Stimulated activated CD8-positive, alpha-beta memory T cell treated with anti-CD3 and anti-CD28 coated beads, Interleukin-4, amount 100 ng/mL, for 24 hours (primary cell): ENCODE measurements around the gene LDHD.
A peak's percentile ranks its signal among the peaks of the same experiment; 100 is the strongest.
"Not testable (repeated sequence)": the region's sequence is repeated elsewhere in the genome, so short reads cannot be mapped to it uniquely, and the experiment has no call there.

Experiments
- DNase-seq: peaks from one replicate; pipeline ENCODE4 v3.0.0-alpha.2; 2020; ENCODE audit warnings: low read depth

LDHD gene

GRCh38 chr16:75116081-75116910 is at the start of gene LDHD:
Gene LDHD (minus strand): TSS chr16:75116780. CDS start chr16:75116720, 60 bp downstream.
- no peak for DNase-seq

DNA sequence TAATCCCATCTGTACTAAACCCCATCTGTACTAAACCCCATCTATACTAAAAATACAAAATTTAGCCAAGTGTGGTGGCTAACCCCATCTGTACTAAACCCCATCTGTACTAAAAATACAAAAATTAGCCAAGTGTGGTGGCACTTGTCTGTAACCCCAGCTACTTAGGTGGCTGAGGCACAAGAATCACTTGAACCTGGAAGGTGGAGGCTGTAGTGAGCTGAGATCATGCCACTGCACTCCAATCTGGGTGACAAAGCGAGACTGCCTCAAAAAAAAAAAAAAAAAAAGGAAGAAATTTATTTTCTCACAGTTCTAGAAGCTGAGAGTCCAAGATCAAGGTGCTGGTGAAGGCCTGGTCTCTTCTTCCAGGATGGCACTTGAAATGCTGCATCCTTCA is 43.8 kb upstream of the LDHD start:
- DNase-seq: no peak

DNA sequence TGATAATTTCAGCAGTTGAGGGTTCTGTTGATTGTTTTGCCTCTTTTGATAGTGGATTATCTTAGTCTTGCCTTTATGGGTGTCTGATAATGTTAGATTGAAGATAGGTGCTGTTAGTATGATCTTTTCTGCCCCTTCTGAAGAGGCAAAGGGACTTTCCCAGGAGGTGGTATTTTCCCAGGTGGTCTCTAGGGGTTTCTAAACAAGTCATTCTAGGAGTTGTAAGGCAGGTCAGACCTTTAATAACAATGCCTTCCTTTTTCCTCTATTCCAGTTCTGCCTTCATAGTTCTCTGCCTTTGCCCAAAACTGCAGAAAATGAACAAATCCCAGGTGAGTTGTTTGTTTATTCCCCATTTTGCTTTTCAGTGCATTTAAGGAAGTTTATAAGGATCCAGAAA is 36.1 kb upstream of the LDHD start:
- no peak for DNase-seq

GRCh38 chr16:75151798-75152197 is 35.2 kb upstream of the LDHD start:
- DNase-seq: no peak

DNA sequence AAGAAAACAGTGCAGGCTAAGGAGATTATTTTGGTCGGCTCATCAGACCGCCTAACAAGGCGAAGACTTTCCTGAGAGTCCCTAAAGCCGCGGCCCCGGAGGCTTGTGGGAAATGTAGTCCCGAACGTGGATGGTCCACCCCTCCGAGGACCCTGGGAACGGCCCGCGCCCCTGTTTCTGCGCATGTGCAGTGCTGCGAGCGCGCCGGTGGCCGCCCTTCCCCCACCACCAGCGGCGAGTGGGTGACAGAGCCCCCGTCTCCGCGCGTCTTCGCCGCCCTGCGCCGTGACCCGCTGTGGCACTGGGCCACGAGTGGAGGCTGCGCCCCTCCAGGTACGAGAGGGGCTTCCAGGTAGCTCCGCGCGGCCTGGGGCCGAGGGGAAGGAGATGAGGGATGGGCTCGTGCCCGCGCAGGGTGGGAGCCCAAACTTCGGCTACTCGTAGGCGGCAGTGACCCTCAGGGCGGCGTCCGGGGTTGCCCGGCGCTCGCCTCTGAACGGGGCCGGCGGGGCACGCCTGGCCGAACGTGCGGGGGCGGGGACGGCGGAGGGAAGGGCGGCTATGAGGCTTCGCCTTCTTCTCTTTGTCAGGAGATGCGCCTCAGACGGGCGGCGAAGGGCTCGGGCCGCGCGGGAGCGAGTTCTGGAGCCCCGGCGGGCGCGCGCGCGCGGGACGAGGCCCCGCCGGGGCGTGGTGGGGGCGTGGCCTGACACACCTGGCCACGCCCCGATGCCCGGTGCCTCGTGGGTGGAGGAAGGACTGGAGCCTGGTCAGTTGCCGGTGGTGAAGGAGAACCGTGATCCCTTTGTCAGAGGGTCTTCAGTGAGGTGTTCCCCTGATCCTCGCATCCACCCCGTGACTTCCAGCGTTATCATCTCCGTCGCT is 32.0 kb upstream of the LDHD start, which contains the start of gene ZFP1:
Gene ZFP1, plus strand, starts transcription at position 214 of the 885 bp plus-strand sequence. CDS start 4,428 bp downstream, outside the sequence.
- DNase-seq: peak; percentile 91

- DNase-seq: no peak
Measured at GRCh38 chr16:75147968-75148310, 31.4 kb upstream of the LDHD start.

- DNase-seq: no peak
Measured at GRCh38 chr16:75143941-75144340, 27.4 kb upstream of the LDHD start.

DNA sequence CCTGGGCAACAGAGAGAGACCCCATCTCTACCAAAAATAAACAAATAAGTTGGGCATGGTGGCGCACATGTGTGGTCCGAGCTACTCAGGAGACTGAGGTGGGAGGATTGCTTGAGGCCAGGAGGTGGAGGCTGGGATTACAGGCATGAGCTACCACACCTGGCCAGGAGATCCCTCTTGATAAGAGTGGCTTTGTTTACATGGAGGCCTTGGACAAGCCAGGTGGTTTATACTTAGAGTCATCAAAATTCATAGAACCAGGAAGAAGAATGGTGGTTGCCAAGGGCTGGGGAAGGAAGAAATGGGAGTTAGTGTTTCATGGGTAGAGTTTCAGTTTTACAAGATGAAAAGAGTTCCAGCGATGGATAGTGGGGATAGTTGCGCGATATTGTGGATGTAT is 22.9 kb upstream of the LDHD start:
- no peak for DNase-seq

- no peak for DNase-seq
Measured at GRCh38 chr16:75138636-75139035, 22.1 kb upstream of the LDHD start.

- no peak for DNase-seq
Measured at GRCh38 chr16:75138233-75138632, 21.7 kb upstream of the LDHD start.

- no peak for DNase-seq
Measured at GRCh38 chr16:75131081-75131480, 14.5 kb upstream of the LDHD start.

- no peak for DNase-seq
Measured at GRCh38 chr16:75130150-75130771, 13.7 kb upstream of the LDHD start.

DNA sequence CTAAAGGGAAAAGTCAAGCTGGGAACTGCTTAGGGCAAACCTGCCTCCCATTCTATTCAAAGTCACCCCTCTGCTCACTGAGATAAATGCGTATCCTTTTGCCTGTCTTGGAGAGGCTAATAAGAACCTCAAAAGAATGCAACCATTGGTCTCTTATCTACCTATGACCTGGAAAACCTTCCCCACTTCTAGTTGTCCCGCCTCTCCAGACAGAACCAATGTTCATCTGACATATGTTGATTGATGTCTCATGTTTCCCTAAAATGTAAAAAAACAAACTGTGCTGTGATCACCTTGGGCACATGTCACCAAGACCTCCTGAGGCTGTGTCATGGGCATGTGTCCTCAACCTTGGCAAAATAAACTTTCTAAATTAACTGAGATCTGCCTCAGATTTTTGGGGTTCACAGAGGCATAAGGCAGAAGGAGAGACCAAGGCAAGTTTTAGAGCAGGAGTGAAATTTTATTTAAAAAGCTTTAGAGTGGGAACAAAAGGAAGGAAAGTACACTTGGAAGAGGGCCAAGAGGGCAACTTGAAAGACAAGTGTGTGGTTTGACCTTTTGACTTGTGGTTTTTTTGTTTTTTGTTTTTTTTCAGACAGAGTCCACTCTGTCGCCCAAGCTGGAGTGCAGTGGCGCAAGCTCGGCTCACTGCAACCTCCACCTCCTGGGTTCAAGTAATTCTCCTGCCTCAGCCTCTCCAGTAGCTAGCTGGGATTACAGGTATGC is 13.0 kb upstream of the LDHD start:
- DNase-seq: not testable (repeated sequence)

DNA sequence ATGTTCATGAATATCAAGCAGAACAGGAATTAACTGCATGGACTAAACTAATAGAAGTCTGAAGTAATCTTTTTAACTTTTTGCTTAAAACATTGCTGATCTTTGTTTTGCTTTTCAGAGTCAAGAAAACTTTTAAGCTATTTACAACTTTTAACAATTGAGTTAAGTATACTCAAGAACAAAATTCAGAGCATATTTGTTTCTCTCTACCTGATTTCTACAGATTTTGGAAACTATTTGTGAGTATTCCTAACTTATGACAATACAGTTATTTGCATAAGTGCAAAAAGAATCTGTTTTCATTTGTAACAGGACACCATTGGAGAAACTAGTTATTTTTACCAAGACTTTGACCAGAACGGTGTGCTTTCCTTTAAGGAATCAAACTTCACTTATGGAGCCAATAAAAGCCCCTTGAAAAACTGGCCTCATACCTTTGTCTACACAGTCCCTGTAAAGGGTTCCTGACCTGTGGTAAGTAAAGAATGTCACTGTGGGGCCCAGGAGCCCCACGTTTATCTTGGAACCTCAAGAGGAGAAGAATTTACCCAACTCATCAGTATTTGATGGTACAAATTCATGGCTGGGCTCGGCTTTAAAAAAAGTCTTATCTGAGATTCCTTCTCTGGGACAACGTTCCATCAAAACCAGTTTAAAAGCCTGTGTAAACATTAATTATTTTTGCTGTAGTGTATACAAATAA is 11.3 kb upstream of the LDHD start:
- DNase-seq: no peak

GRCh38 chr16:75122609-75123008 is 6.0 kb upstream of the LDHD start:
- no peak for DNase-seq

DNA sequence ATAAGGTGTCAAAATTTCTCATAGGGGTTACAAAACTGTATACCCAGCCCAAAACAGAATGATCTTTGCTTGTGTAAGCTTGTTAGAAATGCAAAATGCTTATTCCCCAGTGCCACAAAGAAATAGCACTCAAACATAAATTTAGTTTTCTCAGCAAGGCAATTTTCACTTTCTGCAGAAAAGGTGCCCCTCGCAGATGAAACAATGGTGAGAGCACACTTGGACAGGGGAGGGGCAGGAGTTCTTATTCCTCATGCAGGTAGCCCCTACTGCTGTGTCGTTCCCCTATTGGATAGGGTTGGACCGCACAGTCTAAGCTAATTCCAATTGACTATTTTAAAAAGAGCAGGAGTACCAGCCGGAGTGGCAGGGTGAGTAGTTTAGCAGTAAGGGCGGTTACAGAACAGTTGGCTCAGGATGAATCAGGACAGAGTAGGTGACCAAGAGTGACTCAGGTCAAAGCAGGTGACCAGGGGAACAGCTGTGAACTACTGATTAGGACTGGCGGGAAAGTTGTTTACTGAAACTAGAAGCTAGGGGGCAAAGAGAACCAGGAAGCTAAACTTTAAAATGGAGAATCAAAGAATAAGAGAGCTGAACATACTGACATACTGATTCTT is 5.5 kb upstream of the LDHD start:
- no peak for DNase-seq

GRCh38 chr16:75120253-75120652 is 3.7 kb upstream of the LDHD start:
- DNase-seq: no peak

DNA sequence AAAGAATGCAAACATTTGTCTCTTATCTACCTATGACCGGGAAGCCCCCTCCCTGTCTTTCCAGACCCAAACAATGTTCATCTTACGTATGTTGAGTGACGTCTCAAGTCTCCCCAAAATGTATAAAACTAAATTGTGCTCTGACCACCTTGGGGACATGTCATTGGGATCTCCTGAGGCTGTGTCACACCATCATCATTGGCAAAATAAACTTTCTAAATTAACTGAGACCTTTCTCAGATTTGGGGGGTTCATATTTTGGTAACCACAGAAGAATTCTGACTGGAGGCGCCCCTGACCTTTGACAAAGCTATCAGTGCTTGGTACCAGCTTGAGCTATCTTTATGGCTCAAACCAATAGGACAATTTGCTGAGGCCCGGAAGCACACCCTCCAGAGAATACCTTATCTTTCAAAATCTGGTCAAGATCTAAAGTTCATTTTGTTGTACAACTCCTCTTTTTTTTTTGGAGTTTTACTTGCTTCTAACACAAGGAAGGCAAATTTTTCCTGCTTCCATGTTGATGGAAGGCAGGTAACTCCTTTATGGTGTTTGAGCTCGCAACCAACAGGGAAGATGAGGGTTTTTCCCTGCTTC is 2.5 kb upstream of the LDHD start:
- no peak for DNase-seq

GRCh38 chr16:75116911-75117245 is 298 bp upstream of the LDHD start:
- DNase-seq: no peak
